Liver (tissue), 9 donors: ENCODE data around the gene ANKRD44. TPM values are rescaled to one million over a fixed set of nuclear protein-coding genes. Genes with fewer than 3 reads are reported as not detected.

ENCODE experiments used
- DNase-seq: peaks from one replicate; pipeline ENCODE4 v3.0.0-alpha.2; 2017; ENCODE audit warnings: low spot score
- H3K27ac ChIP-seq, 2 donors: one replicate each; pipeline ENCODE4 v1.7.0; 2013; ENCODE audit warnings: inconsistent platforms in 2 of 2, low read length in 2 of 2, control low read depth in 1 of 2, low read depth in 1 of 2, mild to moderate bottlenecking in 1 of 2
- H3K27me3 ChIP-seq, 4 donors: one replicate each; pipeline versions ENCODE4 v1.6.1 to v1.7.0; 2013; ENCODE audit warnings: low read length in 3 of 4, inconsistent platforms in 1 of 4, mild to moderate bottlenecking in 1 of 4, moderate library complexity in 1 of 4; ENCODE audit not compliant: control insufficient read depth in 4 of 4, insufficient read depth in 4 of 4
- H3K36me3 ChIP-seq, 4 donors: one replicate each; pipeline versions ENCODE4 v1.6.1 to v1.7.0; 2013; ENCODE audit warnings: low read length in 3 of 4, mild to moderate bottlenecking in 3 of 4, low read depth in 1 of 4, moderate library complexity in 1 of 4; ENCODE audit not compliant: control insufficient read depth in 4 of 4, insufficient read depth in 3 of 4
- H3K4me1 ChIP-seq, 4 donors: one replicate each; pipeline versions ENCODE4 v1.6.1 to v1.7.0; 2013; ENCODE audit warnings: low read length in 3 of 4, mild to moderate bottlenecking in 3 of 4, moderate library complexity in 1 of 4; ENCODE audit not compliant: control insufficient read depth in 4 of 4, insufficient read depth in 4 of 4
- H3K4me3 ChIP-seq, 3 donors: one replicate each; pipeline versions ENCODE4 v1.6.1 to v1.7.0; 2013; ENCODE audit warnings: low read length in 3 of 3, control low read depth in 1 of 3, low read depth in 1 of 3, mild to moderate bottlenecking in 1 of 3
- H3K9ac ChIP-seq, 2 donors: one replicate each; pipeline ENCODE4 v1.7.0; 2013; ENCODE audit warnings: low read length in 2 of 2, mild to moderate bottlenecking in 2 of 2, moderate library complexity in 2 of 2, control low read depth in 1 of 2, low read depth in 1 of 2
- H3K9me3 ChIP-seq, 4 donors: one replicate each; pipeline versions ENCODE4 v1.6.1 to v1.7.0; 2013; ENCODE audit warnings: low read length in 3 of 4; ENCODE audit not compliant: control insufficient read depth in 4 of 4
- ATF3 ChIP-seq: IDR thresholded peaks from 2 replicates; pipeline ENCODE4 v1.6.1; 2016; ENCODE audit warnings: antibody characterized with exemption
- CTCF ChIP-seq: fragments of 150-350 bp; IDR thresholded peaks from 2 replicates; pipeline ENCODE4 v1.5.1; 2017; ENCODE audit warnings: improper control_type of control experiment, low read depth, low read length; ENCODE audit not compliant: missing input control
- FOXA1 ChIP-seq: IDR thresholded peaks from 2 replicates; pipeline ENCODE4 v1.6.1; 2016; ENCODE audit warnings: antibody characterized with exemption
- FOXA2 ChIP-seq: IDR thresholded peaks from 2 replicates; pipeline ENCODE4 v1.6.1; 2016; ENCODE audit warnings: antibody characterized with exemption
- GABPA ChIP-seq, 2 donors: IDR thresholded peaks in 1 of 2; conservative IDR thresholded peaks in 1 of 2; 2 replicates each; pipeline ENCODE4 v1.6.1; 2016; ENCODE audit warnings: antibody characterized with exemption in 2 of 2, mild to moderate bottlenecking in 1 of 2, moderate library complexity in 1 of 2
- HNF4A ChIP-seq, 2 donors: conservative IDR thresholded peaks; 2 replicates each; pipeline ENCODE4 v1.6.1; 2016; ENCODE audit warnings: antibody characterized with exemption in 2 of 2, mild to moderate bottlenecking in 2 of 2
- HNF4G ChIP-seq: IDR thresholded peaks from 2 replicates; pipeline ENCODE4 v1.6.1; 2016; ENCODE audit warnings: antibody characterized with exemption
- JUND ChIP-seq, 2 donors: IDR thresholded peaks; 2 replicates each; pipeline ENCODE4 v1.6.1; 2016; ENCODE audit warnings: antibody characterized with exemption in 2 of 2
- NR2F2 ChIP-seq: IDR thresholded peaks from 2 replicates; pipeline ENCODE4 v1.6.1; 2016; ENCODE audit warnings: antibody characterized with exemption
- RAD21 ChIP-seq, 2 donors: IDR thresholded peaks; 2 replicates each; pipeline ENCODE4 v1.6.1; 2016; ENCODE audit warnings: antibody characterized with exemption in 2 of 2, mild to moderate bottlenecking in 2 of 2
- RXRA ChIP-seq, 2 donors: IDR thresholded peaks; 2 replicates each; pipeline ENCODE4 v1.6.1; 2017 to 2018; ENCODE audit warnings: antibody characterized with exemption in 2 of 2, mild to moderate bottlenecking in 1 of 2
- SP1 ChIP-seq: IDR thresholded peaks from 2 replicates; pipeline ENCODE4 v1.6.1; 2018; ENCODE audit warnings: antibody characterized with exemption, mild to moderate bottlenecking
- TAF1 ChIP-seq: conservative IDR thresholded peaks from 2 replicates; pipeline ENCODE4 v1.6.1; 2016; ENCODE audit warnings: antibody characterized with exemption, mild to moderate bottlenecking
- WGBS: extraction: QIAGEN DNeasy Blood & Tissue Kit; methylation state at CpG from one replicate; pipeline ENCODE4 v1.1.7; 2013; 5-methylcytosine and 5-hydroxymethylcytosine counted together
- polyA plus RNA-seq, 2 donors: library from polyadenylated mRNA; stranded (reverse) in 1 of 2; unstranded in 1 of 2; fragments of 200-250 nt in 1 of 2; fragments of >200 nt in 1 of 2; fragmentation: Nextera tagmentation in 1 of 2; extraction: Ambion mirVana in 1 of 2; gene quantifications; one replicate each; pipeline versions ENCODE4 v1.2.1 to v1.2.3, GENCODE V29; 2013 to 2015
- total RNA-seq, 2 donors: library from RNA; depleted of rRNA; stranded (reverse); fragments of >200 nt; gene quantifications; one replicate each; pipeline ENCODE4 v1.2.3, GENCODE V29; 2014
- TF ChIP-seq, protein P1 (sequence below): IDR thresholded peaks from 2 replicates; pipeline ENCODE4 v1.6.1; 2016; ENCODE audit warnings: antibody characterized with exemption, mild to moderate bottlenecking
- TF ChIP-seq, protein P2 (sequence below): IDR thresholded peaks from 2 replicates; pipeline ENCODE4 v1.6.1; 2016; ENCODE audit warnings: antibody characterized with exemption
- donor health status: healthy.
- donor health status: healthy.
- donor health status: healthy.
- donor health status: healthy.
- donor health status: healthy.

Gene ANKRD44
- total and polyA plus RNA-seq, 4 donors, result 3.8 to 18.2 (median 6.8) TPM

- H3K4me3 ChIP-seq, result no peak overlapping the region
- WGBS, result 94% methylated on average over 1 of the region's 1 CpG
These were observed 182.5 kb downstream of the ANKRD44 start for GRCh38 chr2:197128126-197128525.

GRCh38 chr2:197126630-197127352 is 183.8 kb downstream of the ANKRD44 start:
- no peaks in the 10 kb centered on the region for H3K9me3 ChIP-seq

More at GRCh38 chr2:197128126-197128525, 182.5 kb downstream of the ANKRD44 start:
- no peaks in the 10 kb centered on the region for H3K4me1 ChIP-seq
- H3K27ac ChIP-seq, result no peak overlapping the region
- no peak for DNase-seq
- no peak overlapping the region for H3K9ac ChIP-seq
- H3K36me3 ChIP-seq, result peaks cover 0 to 8% (median 3%) of the 10 kb centered on the region in 4 donors
- H3K9me3 ChIP-seq, result no peaks in the 10 kb centered on the region
- no peak for TF ChIP-seq HNF4G
- no peak for TF ChIP-seq FOXA1
- TF ChIP-seq CTCF, result no peak
- no peak for TF ChIP-seq FOXA2
- no peak for TF ChIP-seq RXRA (IDR thresholded peaks at IDR 0.05)
- TF ChIP-seq, protein P1, sequence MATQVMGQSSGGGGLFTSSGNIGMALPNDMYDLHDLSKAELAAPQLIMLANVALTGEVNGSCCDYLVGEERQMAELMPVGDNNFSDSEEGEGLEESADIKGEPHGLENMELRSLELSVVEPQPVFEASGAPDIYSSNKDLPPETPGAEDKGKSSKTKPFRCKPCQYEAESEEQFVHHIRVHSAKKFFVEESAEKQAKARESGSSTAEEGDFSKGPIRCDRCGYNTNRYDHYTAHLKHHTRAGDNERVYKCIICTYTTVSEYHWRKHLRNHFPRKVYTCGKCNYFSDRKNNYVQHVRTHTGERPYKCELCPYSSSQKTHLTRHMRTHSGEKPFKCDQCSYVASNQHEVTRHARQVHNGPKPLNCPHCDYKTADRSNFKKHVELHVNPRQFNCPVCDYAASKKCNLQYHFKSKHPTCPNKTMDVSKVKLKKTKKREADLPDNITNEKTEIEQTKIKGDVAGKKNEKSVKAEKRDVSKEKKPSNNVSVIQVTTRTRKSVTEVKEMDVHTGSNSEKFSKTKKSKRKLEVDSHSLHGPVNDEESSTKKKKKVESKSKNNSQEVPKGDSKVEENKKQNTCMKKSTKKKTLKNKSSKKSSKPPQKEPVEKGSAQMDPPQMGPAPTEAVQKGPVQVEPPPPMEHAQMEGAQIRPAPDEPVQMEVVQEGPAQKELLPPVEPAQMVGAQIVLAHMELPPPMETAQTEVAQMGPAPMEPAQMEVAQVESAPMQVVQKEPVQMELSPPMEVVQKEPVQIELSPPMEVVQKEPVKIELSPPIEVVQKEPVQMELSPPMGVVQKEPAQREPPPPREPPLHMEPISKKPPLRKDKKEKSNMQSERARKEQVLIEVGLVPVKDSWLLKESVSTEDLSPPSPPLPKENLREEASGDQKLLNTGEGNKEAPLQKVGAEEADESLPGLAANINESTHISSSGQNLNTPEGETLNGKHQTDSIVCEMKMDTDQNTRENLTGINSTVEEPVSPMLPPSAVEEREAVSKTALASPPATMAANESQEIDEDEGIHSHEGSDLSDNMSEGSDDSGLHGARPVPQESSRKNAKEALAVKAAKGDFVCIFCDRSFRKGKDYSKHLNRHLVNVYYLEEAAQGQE, result no peak
- TF ChIP-seq SP1, result no peak
- H3K27me3 ChIP-seq, result no peaks in the 10 kb centered on the region

DNA sequence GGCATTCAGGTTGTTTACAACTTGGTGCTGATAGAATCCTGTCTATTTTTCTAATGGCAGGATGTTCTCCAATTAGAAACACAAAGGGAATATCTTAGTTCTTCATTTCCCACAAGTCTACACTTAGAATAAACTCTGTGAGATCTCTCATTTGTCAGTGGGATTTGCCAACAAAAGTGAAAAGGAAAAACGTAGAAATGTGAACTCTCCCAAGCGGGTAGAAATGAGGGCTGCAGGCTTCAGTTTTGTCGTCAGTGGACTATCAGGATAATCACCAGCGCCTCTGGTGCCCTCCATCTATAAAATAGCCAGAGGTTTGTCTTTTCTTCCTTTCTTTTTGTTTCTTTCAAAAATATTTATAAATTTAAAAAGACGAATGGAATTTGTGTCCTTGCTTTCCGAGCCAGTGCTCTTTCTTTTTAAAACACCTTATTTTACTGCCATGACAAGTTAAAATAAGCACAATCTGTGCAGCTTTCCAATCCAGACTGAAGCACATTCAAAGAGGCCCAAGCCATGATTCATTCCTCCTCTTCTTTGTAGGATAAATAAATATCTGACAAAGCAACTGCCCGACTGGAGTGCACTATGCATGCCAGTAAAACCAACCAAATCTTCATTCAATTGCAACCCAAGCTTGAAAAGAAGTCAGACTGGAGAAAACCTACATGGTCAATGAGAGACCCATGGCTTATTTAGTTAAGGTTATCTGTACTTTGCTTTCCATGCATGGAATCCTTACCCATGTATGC is 185.8 kb downstream of the ANKRD44 start:
- 83% methylated on average over 7 of the region's 7 CpGs for WGBS
- H3K4me1 ChIP-seq, result no peaks in the 10 kb centered on the region
- TF ChIP-seq FOXA2 (no peak), HNF4A (conservative IDR thresholded peaks at IDR 0.05) (no peak), FOXA1 (no peak), ATF3 (no peak), RAD21 (IDR thresholded peaks at IDR 0.05) (no peak), GABPA (IDR thresholded peaks at IDR 0.05 in 1 of 2, conservative IDR thresholded peaks at IDR 0.05 in 1 of 2) (no peak), RXRA (IDR thresholded peaks at IDR 0.05) (no peak), TAF1 (no peak), HNF4G (no peak), JUND (IDR thresholded peaks at IDR 0.05) (no peak)
- TF ChIP-seq, protein P2, sequence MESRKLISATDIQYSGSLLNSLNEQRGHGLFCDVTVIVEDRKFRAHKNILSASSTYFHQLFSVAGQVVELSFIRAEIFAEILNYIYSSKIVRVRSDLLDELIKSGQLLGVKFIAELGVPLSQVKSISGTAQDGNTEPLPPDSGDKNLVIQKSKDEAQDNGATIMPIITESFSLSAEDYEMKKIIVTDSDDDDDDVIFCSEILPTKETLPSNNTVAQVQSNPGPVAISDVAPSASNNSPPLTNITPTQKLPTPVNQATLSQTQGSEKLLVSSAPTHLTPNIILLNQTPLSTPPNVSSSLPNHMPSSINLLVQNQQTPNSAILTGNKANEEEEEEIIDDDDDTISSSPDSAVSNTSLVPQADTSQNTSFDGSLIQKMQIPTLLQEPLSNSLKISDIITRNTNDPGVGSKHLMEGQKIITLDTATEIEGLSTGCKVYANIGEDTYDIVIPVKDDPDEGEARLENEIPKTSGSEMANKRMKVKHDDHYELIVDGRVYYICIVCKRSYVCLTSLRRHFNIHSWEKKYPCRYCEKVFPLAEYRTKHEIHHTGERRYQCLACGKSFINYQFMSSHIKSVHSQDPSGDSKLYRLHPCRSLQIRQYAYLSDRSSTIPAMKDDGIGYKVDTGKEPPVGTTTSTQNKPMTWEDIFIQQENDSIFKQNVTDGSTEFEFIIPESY, result no peak

More at GRCh38 chr2:197126630-197127352, 183.8 kb downstream of the ANKRD44 start:
- Histone ChIP-seq H3K4me3 (no peak overlapping the region), H3K27ac (no peak overlapping the region), H3K9ac (no peak overlapping the region), H3K4me1 (no peaks in the 10 kb centered on the region), H3K27me3 (no peaks in the 10 kb centered on the region), H3K36me3 (peaks cover 0 to 11% (median 3%) of the 10 kb centered on the region in 4 donors)
- DNase-seq, result no peak
- 96% methylated on average over 7 of the region's 7 CpGs for WGBS
- TF ChIP-seq NR2F2 (no peak), HNF4A (conservative IDR thresholded peaks at IDR 0.05) (no peak)

More for the DNA sequence above, 185.8 kb downstream of the ANKRD44 start:
- H3K36me3 ChIP-seq, result peaks cover 0 to 16% (median 7%) of the 10 kb centered on the region in 4 donors
- H3K9me3 ChIP-seq, result no peaks in the 10 kb centered on the region
- no peaks in the 10 kb centered on the region for H3K27me3 ChIP-seq
- H3K9ac ChIP-seq, result no peak overlapping the region
- DNase-seq, result no peak
- H3K4me3 ChIP-seq, result no peak overlapping the region
- no peak overlapping the region for H3K27ac ChIP-seq
